Measurements from ENCODE around the gene ESYT2. TPM values are rescaled to one million over a fixed set of nuclear protein-coding genes. Genes with fewer than 3 reads are reported as not detected.

ESYT2 gene
- total and polyA plus RNA-seq, 9 of the 15 experiments (the other 6 are each of a cell fraction or from before 2014, with no cell fraction given) = 5.8 to 86.9 (median 64.7) TPM

DNA sequence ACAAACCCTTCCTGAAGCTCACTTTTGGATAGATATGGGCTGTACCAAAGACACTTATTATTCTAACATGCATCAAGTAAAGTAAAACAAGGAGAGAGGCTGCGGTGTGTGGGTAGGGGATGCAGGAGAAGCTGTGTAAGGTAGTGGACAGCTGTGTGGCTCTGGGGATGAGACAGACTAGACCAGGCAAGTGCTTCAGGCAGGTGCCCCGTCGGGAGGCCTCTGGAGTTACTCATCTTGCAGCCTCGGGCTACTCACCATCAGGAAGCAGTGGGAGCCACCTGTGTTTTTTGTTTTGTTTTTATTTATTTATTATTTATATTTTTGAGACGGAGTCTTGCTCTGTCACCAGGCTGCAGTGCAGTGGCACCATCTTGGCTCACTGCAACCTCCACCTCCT lies 75.4 kb downstream of the ESYT2 start (continued):
- TF ChIP-seq, protein P1, sequence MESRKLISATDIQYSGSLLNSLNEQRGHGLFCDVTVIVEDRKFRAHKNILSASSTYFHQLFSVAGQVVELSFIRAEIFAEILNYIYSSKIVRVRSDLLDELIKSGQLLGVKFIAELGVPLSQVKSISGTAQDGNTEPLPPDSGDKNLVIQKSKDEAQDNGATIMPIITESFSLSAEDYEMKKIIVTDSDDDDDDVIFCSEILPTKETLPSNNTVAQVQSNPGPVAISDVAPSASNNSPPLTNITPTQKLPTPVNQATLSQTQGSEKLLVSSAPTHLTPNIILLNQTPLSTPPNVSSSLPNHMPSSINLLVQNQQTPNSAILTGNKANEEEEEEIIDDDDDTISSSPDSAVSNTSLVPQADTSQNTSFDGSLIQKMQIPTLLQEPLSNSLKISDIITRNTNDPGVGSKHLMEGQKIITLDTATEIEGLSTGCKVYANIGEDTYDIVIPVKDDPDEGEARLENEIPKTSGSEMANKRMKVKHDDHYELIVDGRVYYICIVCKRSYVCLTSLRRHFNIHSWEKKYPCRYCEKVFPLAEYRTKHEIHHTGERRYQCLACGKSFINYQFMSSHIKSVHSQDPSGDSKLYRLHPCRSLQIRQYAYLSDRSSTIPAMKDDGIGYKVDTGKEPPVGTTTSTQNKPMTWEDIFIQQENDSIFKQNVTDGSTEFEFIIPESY (CRISPR knock-in tag; IDR thresholded peaks at IDR 0.05) = no peak
- TF ChIP-seq ILF3 (IDR thresholded peaks at IDR 0.05; ENCODE audit: borderline replicate concordance) = no peak
- no peak for TF ChIP-seq MTA3 (IDR thresholded peaks at IDR 0.05; ENCODE audit: borderline replicate concordance)
- TF ChIP-seq, protein P2, sequence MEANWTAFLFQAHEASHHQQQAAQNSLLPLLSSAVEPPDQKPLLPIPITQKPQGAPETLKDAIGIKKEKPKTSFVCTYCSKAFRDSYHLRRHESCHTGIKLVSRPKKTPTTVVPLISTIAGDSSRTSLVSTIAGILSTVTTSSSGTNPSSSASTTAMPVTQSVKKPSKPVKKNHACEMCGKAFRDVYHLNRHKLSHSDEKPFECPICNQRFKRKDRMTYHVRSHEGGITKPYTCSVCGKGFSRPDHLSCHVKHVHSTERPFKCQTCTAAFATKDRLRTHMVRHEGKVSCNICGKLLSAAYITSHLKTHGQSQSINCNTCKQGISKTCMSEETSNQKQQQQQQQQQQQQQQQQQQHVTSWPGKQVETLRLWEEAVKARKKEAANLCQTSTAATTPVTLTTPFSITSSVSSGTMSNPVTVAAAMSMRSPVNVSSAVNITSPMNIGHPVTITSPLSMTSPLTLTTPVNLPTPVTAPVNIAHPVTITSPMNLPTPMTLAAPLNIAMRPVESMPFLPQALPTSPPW (CRISPR knock-in tag; IDR thresholded peaks at IDR 0.05) = no peak
- no peak for TF ChIP-seq SREBF2 (CRISPR knock-in tag; IDR thresholded peaks at IDR 0.05)
- no peak for TF ChIP-seq ZNF780A (CRISPR knock-in tag; IDR thresholded peaks at IDR 0.05)
- TF ChIP-seq NCOA6 (IDR thresholded peaks at IDR 0.05) = no peak
- TF ChIP-seq, protein P3, sequence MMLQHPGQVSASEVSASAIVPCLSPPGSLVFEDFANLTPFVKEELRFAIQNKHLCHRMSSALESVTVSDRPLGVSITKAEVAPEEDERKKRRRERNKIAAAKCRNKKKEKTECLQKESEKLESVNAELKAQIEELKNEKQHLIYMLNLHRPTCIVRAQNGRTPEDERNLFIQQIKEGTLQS (IDR thresholded peaks at IDR 0.05) = no peak
- TF ChIP-seq, protein P3 (CRISPR knock-in tag; conservative IDR thresholded peaks at IDR 0.05) = no peak
- no peak for TF ChIP-seq SOX6 (IDR thresholded peaks at IDR 0.05)

Data from K562 (cell line).